Ramos (cell line): ENCODE measurements around the gene NTF4.
"Not testable (repeated sequence)": the region's sequence is repeated elsewhere in the genome, so short reads cannot be mapped to it uniquely, and the experiment has no call there.

Experiments
- in situ Hi-C: fragments of 300-500 bp; cut with MboI; formaldehyde crosslinking; loops from one replicate; pipeline ENCODE4 v1.14.3; 2022; ENCODE audit warnings: low sequenced_read_pairs; ENCODE audit not compliant: unreplicated experiment

NTF4 gene

DNA sequence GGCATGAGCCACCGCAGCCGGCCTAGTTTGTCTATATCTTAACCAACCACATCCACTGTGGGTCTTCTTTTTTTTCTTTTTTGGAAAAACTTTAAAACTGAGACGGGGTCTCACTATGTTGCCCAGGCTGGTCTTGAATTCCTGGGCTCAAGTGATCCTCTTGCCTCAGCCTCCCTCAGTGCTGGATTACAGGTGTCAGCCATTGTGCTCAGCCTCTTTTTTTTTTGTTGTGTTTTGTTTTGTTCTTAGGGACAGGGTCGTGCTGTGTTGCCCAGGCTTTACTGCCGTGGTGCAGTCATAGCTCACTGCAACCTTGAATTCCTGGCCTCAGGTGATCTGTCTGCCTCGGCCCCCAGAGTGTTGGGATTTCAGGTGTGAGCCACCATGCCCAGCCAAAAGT lies 28.1 kb upstream of the NTF4 start:
- in situ Hi-C loops, result loop anchor here (10.0 kb wide), 1 partner anchor 112 kb away; no protein-coding TSS in a partner anchor

DNA sequence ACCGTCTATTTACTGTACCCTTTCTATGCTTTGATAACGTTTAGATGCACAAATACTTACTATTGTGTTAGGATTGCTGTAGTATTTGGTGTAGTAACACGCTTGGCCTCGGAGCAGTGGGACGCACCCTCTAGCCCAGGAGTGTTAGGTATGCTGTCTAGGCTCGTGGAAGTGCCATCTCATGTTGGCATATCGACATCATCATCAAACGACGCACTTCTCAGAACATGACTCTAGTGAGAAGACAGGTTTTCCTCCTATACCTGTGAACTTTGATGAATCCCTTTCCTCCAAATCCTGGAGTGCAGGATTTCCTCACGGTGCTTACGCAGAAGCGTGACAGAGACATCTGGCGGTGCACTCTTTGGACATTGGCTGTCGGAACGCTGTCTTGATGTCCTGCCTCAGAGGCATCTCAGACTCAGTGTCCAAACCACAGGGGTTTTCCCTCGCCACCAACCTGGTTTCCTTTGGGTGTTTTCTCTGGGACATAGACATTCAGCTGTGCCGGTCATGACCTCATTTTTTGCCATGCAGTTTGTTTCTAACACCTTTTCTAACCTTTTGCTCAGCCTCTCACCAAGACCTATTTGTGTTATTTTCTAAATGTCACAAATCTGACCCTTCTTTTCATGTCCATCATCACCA lies 26.9 kb upstream of the NTF4 start:
- in situ Hi-C loops, result loop anchor here (10.0 kb wide), 1 partner anchor 113 kb away; no protein-coding TSS in a partner anchor

DNA sequence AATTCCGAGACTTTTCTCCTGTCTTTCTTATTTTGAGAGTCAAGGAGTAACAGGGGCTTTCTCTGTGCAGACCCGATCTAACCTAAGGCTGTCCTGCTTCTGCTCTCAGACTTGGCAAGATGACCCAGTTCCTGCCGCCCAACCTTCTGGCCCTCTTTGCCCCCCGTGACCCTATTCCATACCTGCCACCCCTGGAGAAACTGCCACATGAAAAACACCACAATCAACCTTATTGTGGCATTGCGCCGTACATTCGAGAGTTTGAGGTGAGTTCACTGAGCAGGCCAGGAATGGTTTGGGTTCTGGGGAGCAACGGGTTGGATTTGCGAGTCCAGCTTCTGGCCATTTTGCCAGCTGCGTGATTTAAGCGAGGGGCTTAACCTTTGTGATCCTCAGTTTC lies 21.7 kb upstream of the NTF4 start:
- in situ Hi-C loops, result no loop called here

DNA sequence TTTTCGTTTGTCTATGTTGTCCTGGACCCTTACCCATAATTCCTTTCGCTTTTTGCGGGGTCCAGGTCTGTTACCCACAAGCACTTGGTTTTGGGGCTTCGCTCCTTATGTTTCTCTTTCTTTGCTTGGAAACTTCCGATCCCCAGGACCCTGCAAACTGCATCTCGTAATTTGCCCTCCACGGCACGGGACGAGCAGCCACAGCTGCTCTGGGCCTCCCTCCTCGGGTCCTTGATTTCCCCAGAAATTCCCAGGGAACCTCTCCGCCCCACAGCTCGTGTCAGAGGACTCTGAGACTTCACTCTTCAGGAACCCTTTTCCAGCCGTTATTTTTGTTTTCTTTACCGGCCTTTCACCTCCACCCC lies 21.2 kb upstream of the NTF4 start:
- in situ Hi-C loops, result no loop called here

DNA sequence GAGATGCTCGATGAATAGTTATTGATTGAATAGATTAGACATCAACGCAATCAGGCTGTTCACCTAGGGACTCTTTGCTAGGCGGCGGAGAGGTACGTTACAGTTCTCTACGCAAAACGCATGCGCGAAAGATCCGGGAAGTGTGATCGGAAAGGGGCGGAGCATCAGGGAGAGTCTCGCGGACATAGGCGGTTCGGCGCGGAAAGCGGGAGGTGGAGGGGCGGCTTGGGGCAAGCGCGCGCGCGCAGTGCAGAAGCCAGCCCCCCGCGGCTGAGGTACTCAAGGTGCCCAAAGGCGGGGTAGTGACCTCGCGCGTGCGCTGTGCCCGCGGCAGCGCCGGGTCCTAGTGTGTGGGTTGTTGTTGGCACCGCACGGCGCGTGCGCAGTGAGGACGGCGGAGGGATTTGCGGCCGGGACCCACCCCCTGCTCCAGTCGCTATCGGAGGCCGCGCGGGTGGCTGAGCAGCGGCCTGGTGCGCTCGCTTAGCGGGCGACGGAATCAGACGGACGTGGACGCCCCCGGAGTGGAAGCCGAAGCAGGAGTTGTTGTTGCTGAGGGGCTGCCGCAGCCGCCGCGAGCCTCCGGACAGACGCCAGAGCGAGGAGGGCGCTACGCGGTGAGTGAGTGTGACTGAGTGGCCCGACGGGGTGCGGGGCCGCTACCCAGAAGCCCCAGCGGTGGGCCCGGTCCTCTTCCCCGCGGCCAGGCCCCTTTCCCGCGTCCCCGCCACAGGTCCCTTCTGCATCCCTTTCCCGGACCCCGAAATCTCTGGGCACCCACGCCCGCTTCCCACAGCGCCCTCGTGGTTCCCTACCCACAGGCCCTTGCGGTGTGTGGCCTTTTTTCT lies 20.6 kb upstream of the NTF4 start, which contains the start of gene SNRNP70:
TSS of gene SNRNP70 (plus strand) at position 432 of the 848 bp plus-strand sequence. CDS start 964 bp downstream, outside the sequence.
- in situ Hi-C loops, result no loop called here

DNA sequence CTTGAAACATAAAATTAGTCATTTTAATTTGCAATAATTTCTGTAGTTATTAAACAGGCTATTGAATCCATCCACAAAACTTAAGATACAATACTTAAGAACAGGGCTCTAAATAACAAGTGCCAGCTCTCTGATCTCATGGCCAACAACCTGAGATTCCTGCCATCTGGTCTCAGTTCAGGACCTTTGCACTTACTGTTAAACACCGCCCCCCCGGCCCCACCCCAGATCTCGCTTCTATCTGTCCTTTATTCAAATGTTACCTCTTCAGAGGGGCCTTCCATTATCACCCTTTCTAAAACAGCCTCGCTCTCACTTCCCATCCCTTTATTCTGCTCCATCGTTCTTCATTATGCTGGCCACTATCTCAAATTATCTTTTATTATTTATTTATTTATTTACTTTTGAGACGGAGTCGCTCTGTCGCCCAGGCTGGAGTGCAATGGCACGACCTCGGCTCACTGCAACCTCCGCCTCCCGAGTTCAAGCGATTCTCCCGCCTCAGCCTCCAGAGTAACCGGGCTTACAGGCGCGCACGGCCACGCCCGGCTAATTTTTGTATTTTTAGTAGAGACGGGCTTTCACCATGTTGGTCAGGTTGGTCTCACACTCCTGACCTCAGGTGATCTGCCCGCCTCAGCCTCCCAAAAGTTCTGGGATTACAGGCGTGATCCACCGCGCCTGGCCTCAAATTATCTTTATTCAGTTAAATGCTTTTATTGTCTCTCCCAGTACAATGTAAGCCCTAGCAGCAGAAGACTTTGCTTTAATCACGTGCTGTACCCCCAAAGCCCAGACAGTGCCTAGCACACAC lies 19.8 kb upstream of the NTF4 start:
- in situ Hi-C loops, result no loop called here

DNA sequence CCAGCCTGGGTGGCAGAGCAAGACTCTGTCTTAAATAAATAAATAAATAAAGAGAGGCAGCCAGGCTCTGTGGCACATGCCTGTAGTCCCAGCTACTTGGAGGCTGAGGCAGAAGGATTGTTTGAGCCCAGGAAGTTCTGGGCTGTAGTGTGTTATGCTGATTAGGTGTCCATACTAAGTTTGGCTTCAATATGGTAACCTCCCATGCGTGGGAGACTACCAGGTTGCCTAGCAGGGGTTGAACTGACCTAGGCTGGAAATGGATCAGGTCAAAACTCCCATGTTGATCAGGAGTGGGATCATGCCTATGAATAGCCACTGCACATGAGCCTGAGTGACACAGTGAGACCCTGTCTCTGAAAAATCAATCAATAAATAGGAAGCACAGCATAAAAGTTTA lies 16.7 kb upstream of the NTF4 start:
- in situ Hi-C loops, result no loop called here

DNA sequence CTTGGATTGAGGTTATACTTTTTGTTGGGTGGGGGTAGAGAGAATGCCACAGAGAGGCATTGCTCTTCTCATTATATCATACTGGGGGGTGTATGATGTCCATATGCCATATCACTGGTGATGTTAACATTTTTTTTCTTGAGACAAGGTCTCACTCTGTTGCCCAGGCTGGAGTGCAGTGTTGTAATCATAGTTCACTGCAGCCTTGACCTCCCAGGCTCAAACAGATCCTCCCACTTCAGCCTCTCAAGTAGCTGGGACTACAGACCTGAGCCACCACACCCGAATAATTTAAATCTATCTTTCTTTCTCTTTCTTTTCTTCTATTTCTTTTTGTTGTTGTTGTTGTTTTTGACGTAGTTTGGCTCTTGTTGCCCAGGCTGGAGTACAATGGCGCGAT lies 15.8 kb upstream of the NTF4 start:
- in situ Hi-C loops, result no loop called here

DNA sequence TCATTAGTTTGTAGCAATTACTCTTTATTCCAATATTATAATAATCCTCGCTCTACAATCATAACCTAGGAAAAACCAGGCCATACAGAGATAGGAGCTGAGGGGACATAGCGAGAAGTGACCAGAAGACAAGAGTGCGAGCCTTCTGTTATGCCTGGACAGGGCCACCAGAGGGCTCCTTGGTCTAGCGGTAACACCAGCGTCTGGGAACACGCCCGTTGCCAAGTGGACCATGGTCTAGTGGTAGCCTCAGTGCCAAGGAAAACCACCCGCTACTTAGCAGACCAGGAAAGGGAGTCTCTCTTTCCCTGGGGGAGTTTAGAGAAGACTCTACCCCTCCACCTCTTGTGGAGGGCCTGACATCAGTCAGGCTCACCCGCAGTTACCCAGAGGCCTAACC lies 10.3 kb upstream of the NTF4 start:
- in situ Hi-C loops, result not testable (repeated sequence)

DNA sequence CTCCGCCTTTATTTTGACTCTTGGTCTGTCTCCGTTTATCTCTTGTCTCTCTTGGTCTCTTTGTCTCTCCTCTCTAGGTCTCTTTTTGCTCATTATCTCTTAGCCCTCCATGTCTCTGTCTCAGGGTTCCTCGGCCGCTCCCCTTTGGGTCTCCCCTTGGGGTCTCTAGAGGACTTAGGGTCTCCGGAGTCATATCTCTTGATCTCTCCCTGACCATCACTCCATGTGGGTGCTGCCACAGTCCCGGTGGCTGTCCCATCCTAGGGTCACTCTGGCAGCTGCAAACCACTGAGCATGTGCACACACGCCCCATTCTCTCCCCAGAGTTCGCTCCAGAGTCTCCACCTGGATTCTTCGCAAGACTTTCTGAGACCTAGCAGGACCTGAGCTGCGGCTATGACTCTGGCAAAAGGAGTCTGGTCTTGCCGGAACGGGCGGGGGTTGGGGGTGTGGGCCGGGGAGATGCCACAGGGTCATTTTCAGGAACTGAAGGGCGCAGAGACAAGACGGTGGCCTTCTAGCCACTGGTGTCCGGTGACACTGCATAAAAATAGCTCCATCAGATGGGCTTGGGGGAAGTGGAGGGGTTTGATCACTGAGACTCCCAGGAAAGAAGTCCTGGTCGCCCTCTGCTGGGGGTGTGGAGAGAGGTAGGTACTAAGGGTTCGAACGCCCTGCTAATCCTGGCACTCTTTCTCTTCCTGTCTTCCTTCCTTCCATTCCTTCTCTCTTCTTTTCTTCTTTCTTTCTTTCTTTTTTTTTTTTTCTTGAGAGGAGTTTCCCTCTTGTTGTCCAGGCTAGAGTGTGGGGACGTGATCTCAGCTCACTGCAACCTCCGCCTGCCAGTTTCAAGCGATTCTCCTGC lies 9.1 kb upstream of the NTF4 start:
- in situ Hi-C loops, result no loop called here

DNA sequence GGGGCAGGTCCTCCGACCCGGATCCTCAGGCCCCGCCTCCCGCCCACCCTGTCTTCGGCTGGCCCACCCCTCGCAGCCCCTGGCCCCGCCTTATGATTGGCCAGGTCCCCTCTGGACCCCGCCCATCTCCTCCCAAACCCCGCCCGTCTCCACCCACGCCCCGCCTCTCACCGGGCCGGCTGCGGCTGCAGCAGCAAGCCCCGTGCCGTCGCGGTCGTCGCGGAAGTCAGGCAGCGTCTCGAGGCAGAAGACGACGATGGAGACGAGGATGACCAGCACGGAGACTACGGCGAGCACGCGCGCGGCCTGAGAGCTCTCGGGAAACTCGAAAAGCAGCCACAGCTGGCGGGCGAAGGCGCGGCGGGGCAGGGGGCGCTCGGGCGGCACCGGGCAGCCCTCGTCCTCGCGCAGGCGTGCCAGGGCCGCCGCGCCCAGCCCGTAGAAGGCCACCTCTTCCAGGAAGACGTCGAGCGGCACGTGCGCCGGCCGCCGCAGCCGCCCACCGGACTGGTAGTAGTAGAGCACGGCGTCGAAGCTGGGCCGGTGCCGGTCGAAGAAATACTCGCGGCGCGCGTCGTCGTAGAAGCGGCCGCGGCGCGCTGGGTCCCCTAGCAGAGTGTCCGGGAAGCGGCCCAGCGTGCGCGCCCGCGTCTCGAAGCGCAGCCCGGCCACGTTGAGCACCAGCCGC lies 7.4 kb upstream of the NTF4 start:
- in situ Hi-C loops, result no loop called here

DNA sequence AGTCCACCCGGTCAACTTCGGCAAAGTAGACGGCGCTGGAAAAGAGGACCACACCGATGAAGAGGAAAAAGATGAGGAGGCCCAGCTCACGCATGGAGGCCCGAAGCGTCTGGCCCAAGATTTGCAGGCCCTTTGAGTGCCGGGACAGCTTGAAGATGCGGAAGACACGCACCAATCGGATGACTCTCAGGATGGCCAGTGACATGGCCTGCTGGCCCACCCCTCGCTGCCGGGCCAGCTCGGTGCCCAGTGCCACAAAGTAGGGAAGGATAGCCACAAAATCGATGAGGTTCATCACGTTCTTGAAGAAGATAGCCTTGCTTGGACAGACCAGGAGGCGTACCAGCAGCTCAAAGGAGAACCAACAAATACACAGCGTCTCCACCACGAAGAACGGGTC lies 5.8 kb upstream of the NTF4 start:
- in situ Hi-C loops, result no loop called here

DNA sequence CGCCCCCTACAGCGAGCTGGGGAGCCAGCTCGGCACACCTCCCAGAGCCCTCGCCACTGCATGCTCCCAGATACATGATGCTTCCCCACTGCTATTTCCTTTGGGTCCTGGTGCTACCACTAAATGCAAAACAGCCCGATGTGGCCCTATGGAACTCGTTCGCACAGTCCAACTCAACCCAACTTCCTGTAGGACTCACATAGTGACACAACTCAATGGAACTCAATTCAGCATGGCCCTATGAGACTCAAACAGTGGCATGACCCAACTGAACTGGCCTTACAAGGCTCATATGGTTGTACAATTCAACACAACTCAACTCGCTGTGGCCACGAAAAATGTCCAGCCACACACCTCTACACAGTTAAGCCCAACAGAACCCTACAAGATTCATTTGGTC lies 4.4 kb upstream of the NTF4 start:
- in situ Hi-C loops, result no loop called here

DNA sequence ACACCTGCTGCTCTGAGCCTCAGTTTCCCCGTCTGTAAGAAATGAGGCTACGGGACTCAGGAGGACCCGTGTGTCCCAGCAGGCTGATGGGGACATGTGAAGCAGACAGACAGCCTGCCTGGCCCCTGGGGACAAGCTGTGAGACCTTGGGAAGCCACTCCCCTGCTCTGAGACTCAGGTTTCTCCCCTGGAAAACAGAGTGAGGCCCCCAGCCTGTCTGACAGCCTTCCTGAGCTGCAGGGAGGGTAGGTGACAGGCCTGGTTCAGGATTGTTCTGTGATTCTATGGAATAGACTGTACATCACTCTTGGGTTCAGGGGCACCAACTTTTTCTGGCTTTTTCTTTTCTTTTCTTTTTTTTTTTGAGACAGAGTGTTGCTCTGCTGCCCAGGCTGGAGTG lies 2.9 kb upstream of the NTF4 start:
- in situ Hi-C loops, result no loop called here

DNA sequence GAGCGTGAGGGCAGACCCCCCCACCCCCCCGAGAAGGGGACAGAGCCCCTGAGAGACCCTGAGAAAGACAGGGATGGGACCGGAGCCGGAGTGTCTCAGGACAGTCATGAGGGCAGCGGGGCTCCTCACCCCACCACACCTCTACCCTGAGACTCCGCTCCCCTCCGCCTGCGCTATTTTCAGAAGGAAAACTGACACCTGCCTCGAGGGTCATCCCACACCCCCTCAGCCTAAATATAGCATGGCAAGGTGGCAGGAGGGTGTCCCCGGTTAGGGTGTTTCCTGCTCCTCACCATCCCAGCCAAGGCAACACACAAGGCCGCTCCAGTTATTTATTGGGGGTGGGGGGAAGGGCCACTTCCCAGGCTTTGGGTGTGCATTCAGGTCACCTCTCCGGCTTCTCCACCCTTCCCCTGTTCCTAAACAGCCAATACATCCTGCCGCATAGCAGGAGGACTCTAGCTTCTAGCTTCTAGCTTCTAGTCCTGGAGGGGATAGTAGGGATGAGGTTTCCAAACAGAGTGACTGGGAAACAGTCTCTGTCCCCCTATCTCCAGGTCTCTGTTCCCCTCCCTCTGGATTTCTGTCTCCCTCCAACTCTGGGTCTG lies 1.4 kb upstream of the NTF4 start:
- in situ Hi-C loops, result no loop called here

DNA sequence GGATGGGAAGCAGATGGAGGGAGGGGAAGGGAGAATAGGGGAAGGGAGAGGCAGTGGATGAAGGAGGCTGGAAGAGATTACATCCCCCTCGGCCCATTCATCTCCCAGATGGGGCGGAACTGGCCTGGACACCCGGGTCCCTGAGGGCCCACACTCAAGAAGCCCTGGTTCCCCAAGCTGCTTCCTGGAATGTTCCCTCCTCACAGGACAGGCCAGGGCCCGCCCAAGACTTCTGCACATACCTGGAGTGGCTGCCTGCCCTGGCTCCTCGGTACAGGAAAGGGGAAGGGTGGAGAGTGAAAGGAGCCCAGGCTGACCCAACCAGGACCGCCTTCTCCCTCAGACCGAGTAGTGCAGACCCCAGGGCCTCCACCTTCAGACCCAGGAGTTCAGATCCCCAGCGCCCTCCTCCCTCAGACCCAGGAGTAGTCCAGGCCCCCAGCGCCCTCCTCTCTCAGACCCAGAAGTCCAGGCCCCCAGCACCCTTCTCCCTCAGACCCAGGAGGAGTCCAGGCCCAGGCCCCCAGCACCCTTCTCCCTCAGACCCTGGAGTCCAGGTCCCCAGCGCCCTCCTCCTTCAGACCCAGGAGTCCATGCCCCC lies 489 bp downstream of the NTF4 start:
- in situ Hi-C loops, result no loop called here

DNA sequence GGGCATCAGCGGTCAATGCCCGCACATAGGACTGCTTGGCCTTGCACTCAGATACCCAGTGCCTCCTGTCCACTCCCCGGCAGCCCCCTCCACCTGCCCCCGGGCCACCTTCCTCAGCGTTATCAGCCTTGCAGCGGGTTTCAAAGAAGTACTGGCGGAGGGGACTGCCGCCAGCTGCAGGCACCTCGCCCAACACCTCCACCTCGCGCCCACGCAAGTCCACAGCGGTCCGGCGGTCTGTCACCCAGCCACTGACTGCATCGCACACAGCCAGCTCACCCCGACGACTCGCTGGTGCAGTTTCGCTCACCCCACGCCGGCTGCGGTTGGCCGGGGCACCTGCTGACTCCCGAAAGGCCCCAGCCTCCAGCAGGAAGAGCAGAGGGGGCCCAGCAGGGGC lies 3.2 kb downstream of the NTF4 start:
- in situ Hi-C loops, result no loop called here

DNA sequence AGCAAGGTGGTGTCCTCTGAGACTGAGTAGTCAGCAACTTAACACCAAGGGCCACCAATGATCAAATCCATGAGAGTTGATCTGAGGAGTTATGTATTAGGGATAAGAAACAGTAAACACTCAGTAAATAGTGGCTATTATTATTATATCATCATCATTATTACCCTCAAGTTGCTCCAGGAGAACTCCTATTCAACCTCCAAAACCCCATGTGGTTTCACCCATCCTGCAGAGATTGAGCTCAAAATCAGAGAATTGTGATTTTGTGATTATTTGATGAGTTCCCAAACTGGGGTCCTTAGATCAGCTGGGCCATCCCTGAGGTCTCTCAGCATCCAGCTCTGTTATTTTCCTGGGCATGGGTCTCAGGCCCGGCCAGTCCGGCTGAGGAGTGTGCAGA lies 3.6 kb downstream of the NTF4 start:
- in situ Hi-C loops, result no loop called here

DNA sequence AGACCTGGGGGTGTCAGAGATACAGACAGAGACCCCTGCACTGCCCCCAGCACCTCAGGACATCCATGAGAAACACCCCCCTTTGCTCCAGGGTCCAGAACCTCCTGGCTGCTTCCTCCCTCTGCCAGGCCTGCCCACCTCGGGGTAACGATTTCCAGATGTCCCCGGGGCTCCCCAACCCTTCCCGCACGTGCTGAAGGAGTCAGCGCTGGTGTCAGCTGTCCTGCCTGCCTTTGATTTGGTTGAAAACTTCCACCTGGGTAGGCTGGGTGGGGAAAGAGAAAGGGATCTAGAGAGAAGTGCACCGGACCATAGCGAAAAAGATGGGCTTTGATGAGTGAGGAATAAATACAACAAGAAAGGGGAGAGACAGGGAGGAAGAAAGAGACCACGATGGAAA lies 5.6 kb downstream of the NTF4 start:
- in situ Hi-C loops, result no loop called here
